ENCODE results near the gene RGS16. TPM values are rescaled to one million over a fixed set of nuclear protein-coding genes. Genes with fewer than 3 reads are reported as not detected.

Gene RGS16
- total RNA-seq = 0.14 and 2.4 TPM in 2 replicates

GRCh38 chr1:182604175-182605164 lies at the start of gene RGS16:
Gene RGS16, minus strand, starts transcription at chr1:182604389. Its CDS starts 130 bp downstream, at chr1:182604259.

GRCh38 chr1:182588500-182589396 lies 15.4 kb downstream of the RGS16 start, which contains the start of gene RNASEL:
Gene RNASEL, minus strand, starts transcription at chr1:182589256. Its CDS starts 2,450 bp downstream, at chr1:182586806.

Small RNAs within 50 kb of the gene (small RNA-seq; reads per million reads assigned to genes)
- gene RF00017 (ENCODE audit: low replicate concordance) = not detected

Other genes with a start within 250 kb of the RGS16 start
- 280 and 361 TPM in 2 replicates for gene GLUL, start 212.6 kb downstream of the RGS16 start, total RNA-seq
- not detected in 2 replicates for gene TEDDM1, start 203.7 kb downstream of the RGS16 start, total RNA-seq
- gene RGSL1, start 154.2 kb downstream of the RGS16 start, total RNA-seq = not detected in 2 replicates
- 4.2 and 4.3 TPM in 2 replicates for gene RNASEL, start 15.1 kb downstream of the RGS16 start, total RNA-seq
- gene RGS8, start 80.2 kb upstream of the RGS16 start, total RNA-seq = not detected in 2 replicates
- gene NPL, start 185.4 kb upstream of the RGS16 start, total RNA-seq = 0.43 and 1.8 TPM in 2 replicates
- gene DHX9, start 235.0 kb upstream of the RGS16 start, total RNA-seq = 99.6 and 186 TPM in 2 replicates